Heart right ventricle (tissue), 16 donors: ENCODE results near the gene CD163. TPM values are rescaled to one million over a fixed set of nuclear protein-coding genes. Genes with fewer than 3 reads are reported as not detected.

Source experiments
- ATAC-seq, 8 donors: fragments of 200-7000 bp; cut with Tn5 transposase; one replicate each; pipeline ENCODE4 v1.9.1; 2020; ENCODE audit warnings: mild to moderate bottlenecking in 8 of 8, moderate library complexity in 8 of 8, moderate number of reproducible peaks in 1 of 8
- DNase-seq, 2 donors: peaks; one replicate each; pipeline ENCODE4 v3.0.0-alpha.2; 2020
- H3K27ac ChIP-seq, 10 donors: fragments of 200-600 bp; sonication (generic) in 2 of 10; one replicate each; pipeline versions ENCODE4 v1.5.0 to v1.8.0; 2020 to 2022; ENCODE audit warnings: mild to moderate bottlenecking in 3 of 10
- H3K27me3 ChIP-seq, 7 donors: fragments of 200-600 bp; one replicate each; pipeline ENCODE4 v1.8.0; 2021 to 2022; ENCODE audit warnings: mild to moderate bottlenecking in 2 of 7
- H3K36me3 ChIP-seq, 9 donors: fragments of 200-600 bp; sonication (generic) in 1 of 9; one replicate each; pipeline versions ENCODE4 v1.5.0 to v1.8.0; 2020 to 2022; ENCODE audit warnings: mild to moderate bottlenecking in 2 of 9
- H3K4me1 ChIP-seq, 9 donors: fragments of 200-600 bp; sonication (generic) in 1 of 9; one replicate each; pipeline versions ENCODE4 v1.5.0 to v1.8.0; 2020 to 2022; ENCODE audit warnings: mild to moderate bottlenecking in 4 of 9
- H3K4me3 ChIP-seq, 10 donors: fragments of 200-600 bp; sonication (generic) in 2 of 10; one replicate each; pipeline versions ENCODE4 v1.5.0 to v1.8.0; 2020 to 2022; ENCODE audit warnings: mild to moderate bottlenecking in 7 of 10, moderate library complexity in 2 of 10
- H3K9me3 ChIP-seq, 11 donors: fragments of 200-600 bp in 10 of 11; sonication (generic) in 2 of 11; one replicate each; pipeline versions ENCODE4 v1.5.0 to v1.8.0; 2013 to 2022; ENCODE audit warnings: mild to moderate bottlenecking in 2 of 11, control low read depth in 1 of 11, moderate library complexity in 1 of 11
- WGBS, 2 donors: extraction: QIAGEN DNeasy Blood & Tissue Kit; methylation state at CpG; one replicate each; pipeline ENCODE4 v1.1.7; 2013; ENCODE audit warnings: inconsistent platforms in 1 of 2; 5-methylcytosine and 5-hydroxymethylcytosine counted together
- intact Hi-C, 10 donors: fragments of 100-400 bp; cut with DNase I; formaldehyde crosslinking; loops; one replicate each; pipeline versions ENCODE4 v1.11.1 to v1.14.2; 2022
- polyA plus RNA-seq, 2 donors: library from polyadenylated mRNA; stranded (reverse); fragments of 200-250 nt; gene quantifications; one replicate each; pipeline ENCODE4 v1.2.3, GENCODE V29; 2013
- total RNA-seq, 10 donors: library from RNA; stranded (reverse); fragmentation: NEBNext Ultra II Directional in 3 of 10; extraction: Animal tissue kit (Norgen Biotek cat#: 25700) in 3 of 10; gene quantifications; one replicate each; pipeline versions ENCODE4 v1.2.1 to v1.2.4, GENCODE V29; 2021 to 2023
- TF ChIP-seq, protein P1 (sequence below), 9 donors: fragments of 200-600 bp; sonication (generic) in 2 of 9; IDR thresholded peaks; one replicate each; pipeline versions ENCODE4 v1.5.0 to v1.8.0; 2021 to 2022; ENCODE audit warnings: antibody characterized with exemption in 9 of 9, mild to moderate bottlenecking in 5 of 9, moderate library complexity in 1 of 9
- donor health status: Arrhythmogenic right ventricular cardiomyopathy.
- donor health status: ischemic (EF 13 %, LVEDD 7.1; RV severe dilation, severe dysfunction).
- donor health status: healthy with polysubstance abuse.
- donor health status: DM: no; HTN: yes; CAD: no.
- donor health status: DM: no; HTN: no; CAD: no.
- donor health status: ischemic (EF 25% LVEDD 6.9; RV normal size, moderate dysfunction).
- donor health status: ischemic (EF 25% LVEDD 5.7; RV mildly dilated, moderate dysfunction).
- donor health status: healthy.
- donor health status: DM: yes; HTN: yes; CAD: no.
- donor health status: Ischemic cardiomyopathy.
- donor health status: ischemic (EF 35%, LVEDD 5.7; RV mildly dilated, moderate dysfunction).
- donor health status: nonischemic (EF 11% LVEDD 7.7; RV severe dilation, severe dysfunction).
- donor health status: DM: yes; HTN: yes; CAD: no.
- donor health status: PGD.
- donor health status: ischemic (EF 29% LVEDD 5.4; RV normal size, mild dysfunction).
- donor health status: nonischemic (EF 23%, LVEDD 6.1; RV moderate dilation, normal function).

The CD163 gene
- total and polyA plus RNA-seq, 12 donors = 4.5 to 184 (median 26.0) TPM

- Histone ChIP-seq H3K27me3 (peaks cover 0 to 22% (median 12%) of the 10 kb centered on the region in 7 donors), H3K4me3 (no peak overlapping the region), H3K36me3 (no peaks in the 10 kb centered on the region), H3K4me1 (no peaks in the 10 kb centered on the region), H3K27ac (no peak overlapping the region), H3K9me3 (no peaks in the 10 kb centered on the region)
- TF ChIP-seq, protein P1, sequence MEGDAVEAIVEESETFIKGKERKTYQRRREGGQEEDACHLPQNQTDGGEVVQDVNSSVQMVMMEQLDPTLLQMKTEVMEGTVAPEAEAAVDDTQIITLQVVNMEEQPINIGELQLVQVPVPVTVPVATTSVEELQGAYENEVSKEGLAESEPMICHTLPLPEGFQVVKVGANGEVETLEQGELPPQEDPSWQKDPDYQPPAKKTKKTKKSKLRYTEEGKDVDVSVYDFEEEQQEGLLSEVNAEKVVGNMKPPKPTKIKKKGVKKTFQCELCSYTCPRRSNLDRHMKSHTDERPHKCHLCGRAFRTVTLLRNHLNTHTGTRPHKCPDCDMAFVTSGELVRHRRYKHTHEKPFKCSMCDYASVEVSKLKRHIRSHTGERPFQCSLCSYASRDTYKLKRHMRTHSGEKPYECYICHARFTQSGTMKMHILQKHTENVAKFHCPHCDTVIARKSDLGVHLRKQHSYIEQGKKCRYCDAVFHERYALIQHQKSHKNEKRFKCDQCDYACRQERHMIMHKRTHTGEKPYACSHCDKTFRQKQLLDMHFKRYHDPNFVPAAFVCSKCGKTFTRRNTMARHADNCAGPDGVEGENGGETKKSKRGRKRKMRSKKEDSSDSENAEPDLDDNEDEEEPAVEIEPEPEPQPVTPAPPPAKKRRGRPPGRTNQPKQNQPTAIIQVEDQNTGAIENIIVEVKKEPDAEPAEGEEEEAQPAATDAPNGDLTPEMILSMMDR (IDR thresholded peaks at IDR 0.05) = no peak
- no peak for ATAC-seq
- no peak for DNase-seq
- intact Hi-C loops = no loop called here
Observed at GRCh38 chr12:7434670-7435069, 68.9 kb downstream of the CD163 start.

DNA sequence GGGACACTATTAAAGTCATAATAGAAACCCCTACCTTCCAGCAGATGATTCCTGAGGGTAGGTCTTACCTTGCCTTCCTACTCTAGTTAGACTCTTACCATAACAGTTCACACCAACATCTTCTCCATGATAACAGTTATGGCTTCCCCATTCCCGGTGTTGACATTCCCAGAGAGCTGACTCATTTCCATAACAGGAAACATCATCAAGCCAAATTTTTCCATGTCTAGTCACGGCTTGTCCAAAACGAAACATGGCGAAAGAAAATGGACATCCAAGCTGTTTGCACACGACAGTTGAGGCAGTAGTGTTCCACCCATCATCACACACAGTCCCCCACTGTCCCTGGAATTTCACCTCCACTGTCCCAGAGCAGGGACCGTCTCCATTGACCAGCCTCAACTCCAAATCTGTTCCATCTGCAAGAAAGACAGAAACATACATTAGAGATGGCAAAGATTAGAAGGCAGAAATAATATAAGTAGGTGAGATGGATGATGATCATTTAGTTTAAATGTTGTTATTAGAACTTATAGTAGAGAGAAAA is 70.2 kb downstream of the CD163 start:
- WGBS, 2 donors = 60 to 74% methylated on average over 6 of the region's 6 CpGs
- Histone ChIP-seq H3K27ac (no peak overlapping the region), H3K36me3 (no peaks in the 10 kb centered on the region), H3K27me3 (peaks cover 0 to 21% (median 4%) of the 10 kb centered on the region in 7 donors), H3K4me3 (no peak overlapping the region), H3K9me3 (no peaks in the 10 kb centered on the region), H3K4me1 (no peaks in the 10 kb centered on the region)
- TF ChIP-seq, protein P1 (IDR thresholded peaks at IDR 0.05) = no peak
- intact Hi-C loops = no loop called here
- no peak for DNase-seq
- ATAC-seq = no peak

- no peaks in the 10 kb centered on the region for H3K4me1 ChIP-seq
- H3K9me3 ChIP-seq = no peaks in the 10 kb centered on the region
- ATAC-seq (no peak), DNase-seq (no peak)
- WGBS, 2 donors = 87 to 88% methylated on average over 5 of the region's 5 CpGs
- TF ChIP-seq, protein P1 (IDR thresholded peaks at IDR 0.05) = no peak
- intact Hi-C loops = no loop called here
- H3K27me3 ChIP-seq = peaks cover 0 to 21% (median 0%) of the 10 kb centered on the region in 7 donors
- H3K27ac ChIP-seq = no peak overlapping the region
- no peak overlapping the region for H3K4me3 ChIP-seq
- no peaks in the 10 kb centered on the region for H3K36me3 ChIP-seq
Observed at GRCh38 chr12:7431993-7432685, 71.4 kb downstream of the CD163 start.

Other genes with a start within 250 kb of the CD163 start
- not detected for gene ACSM4, start 199.7 kb downstream of the CD163 start, total RNA-seq
- gene ACSM4, start 199.7 kb downstream of the CD163 start, polyA plus RNA-seq = not detected
- gene CD163L1, start 59.6 kb downstream of the CD163 start, total RNA-seq = 1 to 10 TPM in 9 of 10 donors, under 1 TPM in 1; 1.00 to 7.2 (median 2.5) TPM
- gene CD163L1, start 59.6 kb downstream of the CD163 start, polyA plus RNA-seq = 1 to 10 TPM; 1.1 to 2.9 TPM
- gene APOBEC1, start 162.1 kb upstream of the CD163 start, total RNA-seq = not detected
- gene APOBEC1, start 162.1 kb upstream of the CD163 start, polyA plus RNA-seq = not detected
- gene GDF3, start 192.0 kb upstream of the CD163 start, total RNA-seq = under 1 TPM in 3 of 10 donors, not detected in 7; 0.20 to 0.25 (median 0.21) TPM
- gene GDF3, start 192.0 kb upstream of the CD163 start, polyA plus RNA-seq = under 1 TPM; 0.22 to 0.36 TPM
- gene DPPA3, start 207.7 kb upstream of the CD163 start, total RNA-seq = not detected
- gene DPPA3, start 207.7 kb upstream of the CD163 start, polyA plus RNA-seq = not detected
- gene CLEC4C, start 243.6 kb upstream of the CD163 start, total RNA-seq = not detected
- gene CLEC4C, start 243.6 kb upstream of the CD163 start, polyA plus RNA-seq = not detected